Small intestine (tissue), 7 donors: ENCODE results near the gene CSH1. TPM values are rescaled to one million over a fixed set of nuclear protein-coding genes. Genes with fewer than 3 reads are reported as not detected.
A peak's percentile ranks its signal among the peaks of the same experiment; 100 is the strongest.

Source experiments
- DNase-seq, 2 donors: peaks; one replicate each; pipeline versions ENCODE4 v3.0.0 to v3.0.0-alpha.2; 2013
- FAIRE-seq: peaks from 2 replicates; lab custom pipeline; 2012; peaks lifted over from hg19 to GRCh38; lab: Jason Lieb, UNC
- H3K27ac ChIP-seq, 3 donors: one replicate each; pipeline ENCODE4 v1.5.1; 2013; ENCODE audit warnings: low read length in 2 of 3, mild to moderate bottlenecking in 2 of 3, control low read depth in 1 of 3, inconsistent platforms in 1 of 3, low read depth in 1 of 3, moderate library complexity in 1 of 3
- H3K27me3 ChIP-seq, 3 donors: one replicate each; pipeline ENCODE4 v1.6.1; 2013; ENCODE audit warnings: low read length in 3 of 3, inconsistent platforms in 1 of 3; ENCODE audit not compliant: control insufficient read depth in 3 of 3, insufficient read depth in 3 of 3
- H3K36me3 ChIP-seq, 3 donors: one replicate each; pipeline ENCODE4 v1.6.1; 2013; ENCODE audit warnings: low read length in 3 of 3, inconsistent platforms in 1 of 3, low read depth in 1 of 3, mild to moderate bottlenecking in 1 of 3, moderate library complexity in 1 of 3; ENCODE audit not compliant: control insufficient read depth in 3 of 3, insufficient read depth in 2 of 3
- H3K4me1 ChIP-seq, 3 donors: one replicate each; pipeline ENCODE4 v1.6.1; 2013; ENCODE audit warnings: low read length in 2 of 3, inconsistent platforms in 1 of 3, low read depth in 1 of 3, mild to moderate bottlenecking in 1 of 3, moderate library complexity in 1 of 3; ENCODE audit not compliant: control insufficient read depth in 3 of 3, insufficient read depth in 2 of 3
- H3K4me3 ChIP-seq, 3 donors: one replicate each; pipeline ENCODE4 v1.5.1; 2013; ENCODE audit warnings: low read length in 3 of 3, control low read depth in 1 of 3, inconsistent platforms in 1 of 3, low read depth in 1 of 3, mild to moderate bottlenecking in 1 of 3, moderate library complexity in 1 of 3
- H3K9me3 ChIP-seq, 2 donors: one replicate each; pipeline ENCODE4 v1.6.1; 2013; ENCODE audit warnings: low read depth in 1 of 2, low read length in 1 of 2; ENCODE audit not compliant: control insufficient read depth in 2 of 2, insufficient read depth in 1 of 2
- WGBS, 3 donors: extraction: QIAGEN DNeasy Blood & Tissue Kit; methylation state at CpG; one replicate each; pipeline ENCODE4 v1.1.7; 2013; 5-methylcytosine and 5-hydroxymethylcytosine counted together
- polyA plus RNA-seq, 4 donors: library from polyadenylated mRNA; stranded (reverse) in 3 of 4; unstranded in 1 of 4; fragments of 200-250 nt in 3 of 4; fragments of 120-200 nt in 1 of 4; gene quantifications; one replicate each; pipeline versions ENCODE4 v1.2.1 to v1.2.3, GENCODE V29; 2013
- donor health status: healthy with polysubstance abuse.
- donor health status: control.
- donor health status: control.
- donor health status: Bipolar disorder and iron deficiency.
- donor health status: healthy.

CSH1 gene
- polyA plus RNA-seq, 4 donors, result 0.16 TPM; not detected in 3

- DNase-seq (no peak), FAIRE-seq (no peak)
- Histone ChIP-seq H3K36me3 (no peaks in the 10 kb centered on the region), H3K27me3 (peaks cover 0 to under 1% (median 0%) of the 10 kb centered on the region in 3 donors), H3K9me3 (no peaks in the 10 kb centered on the region), H3K4me1 (no peaks in the 10 kb centered on the region), H3K27ac (no peak overlapping the region), H3K4me3 (no peak overlapping the region)
- 55 to 75% (median 62%) methylated on average over 5 of the region's 5 CpGs for WGBS, 3 donors
Measured at GRCh38 chr17:63854709-63855108, 41.7 kb downstream of the CSH1 start.

- no peaks in the 10 kb centered on the region for H3K36me3 ChIP-seq
- no peak for DNase-seq
- no peak for FAIRE-seq
- H3K27ac ChIP-seq, result no peak overlapping the region
- H3K4me3 ChIP-seq, result no peak overlapping the region
- peaks cover 0 to 9% of the 10 kb centered on the region in 2 donors for H3K9me3 ChIP-seq
- H3K27me3 ChIP-seq, result no peaks in the 10 kb centered on the region
- H3K4me1 ChIP-seq, result peaks cover 0 to 4% (median 0%) of the 10 kb centered on the region in 3 donors
- 91 to 94% (median 93%) methylated on average over 2 of the region's 2 CpGs for WGBS, 3 donors
Measured at GRCh38 chr17:63853260-63853659, 43.1 kb downstream of the CSH1 start.

GRCh38 chr17:63850401-63850800, 46.0 kb downstream of the CSH1 start:
- H3K36me3 ChIP-seq, result no peaks in the 10 kb centered on the region
- H3K4me1 ChIP-seq, result peaks cover 0 to 4% (median 0%) of the 10 kb centered on the region in 3 donors
- H3K27me3 ChIP-seq, result no peaks in the 10 kb centered on the region
- no peak for FAIRE-seq
- no peak overlapping the region for H3K27ac ChIP-seq
- DNase-seq, result no peak
- 66 to 91% (median 88%) methylated on average over 9 of the region's 9 CpGs for WGBS, 3 donors
- no peak overlapping the region for H3K4me3 ChIP-seq
- peaks cover 0 to 11% of the 10 kb centered on the region in 2 donors for H3K9me3 ChIP-seq

- peaks cover 0 to 11% of the 10 kb centered on the region in 2 donors for H3K9me3 ChIP-seq
- WGBS, 3 donors, result 17 to 24% (median 18%) methylated on average over 82 of the region's 82 CpGs
- no peaks in the 10 kb centered on the region for H3K27me3 ChIP-seq
- FAIRE-seq (no peak), DNase-seq (peak; percentile 93 to 95)
- H3K36me3 ChIP-seq, result no peaks in the 10 kb centered on the region
- H3K4me3 ChIP-seq, result peak overlapping the region in 1 of 3 donors; percentile 35
- peaks cover 0 to 4% (median 0%) of the 10 kb centered on the region in 3 donors for H3K4me1 ChIP-seq
- H3K27ac ChIP-seq, result peak overlapping the region in 1 of 3 donors; percentile 64
Measured at GRCh38 chr17:63848834-63849689, 47.3 kb downstream of the CSH1 start.

- H3K9me3 ChIP-seq, result peaks cover 0 to 11% of the 10 kb centered on the region in 2 donors
- H3K27me3 ChIP-seq, result no peaks in the 10 kb centered on the region
- FAIRE-seq (no peak), DNase-seq (no peak)
- H3K4me3 ChIP-seq, result no peak overlapping the region
- no peaks in the 10 kb centered on the region for H3K36me3 ChIP-seq
- H3K27ac ChIP-seq, result no peak overlapping the region
- WGBS, 3 donors, result 81 to 98% (median 87%) methylated on average over 3 of the region's 3 CpGs
- peaks cover 0 to 10% (median 0%) of the 10 kb centered on the region in 3 donors for H3K4me1 ChIP-seq
Measured at GRCh38 chr17:63847525-63848249, 48.7 kb downstream of the CSH1 start.

- Histone ChIP-seq H3K4me3 (no peak overlapping the region), H3K36me3 (peaks cover 0 to 7% (median 0%) of the 10 kb centered on the region in 3 donors), H3K9me3 (peaks cover 0 to 11% of the 10 kb centered on the region in 2 donors), H3K27me3 (no peaks in the 10 kb centered on the region), H3K4me1 (peaks cover 4 to 20% (median 6%) of the 10 kb centered on the region in 3 donors), H3K27ac (no peak overlapping the region)
- 38 to 93% (median 77%) methylated on average over 1 of the region's 1 CpG for WGBS, 3 donors
- FAIRE-seq (no peak), DNase-seq (no peak)
Measured at GRCh38 chr17:63845509-63845908, 50.9 kb downstream of the CSH1 start.

Other genes starting within 250 kb of the CSH1 start
- gene LIMD2, start 196.4 kb downstream of the CSH1 start, polyA plus RNA-seq, result 10 to 100 TPM in 3 of 4 donors, 1 to 10 TPM in 1; 2.0 to 14.7 (median 12.5) TPM
- gene STRADA, start 154.8 kb downstream of the CSH1 start, polyA plus RNA-seq, result 10 to 100 TPM in 3 of 4 donors, 1 to 10 TPM in 1; 8.1 to 35.2 (median 13.3) TPM
- 100 to 1,000 TPM in 1 of 4 donors, 10 to 100 TPM in 3; 19.5 to 113 (median 60.1) TPM for gene CCDC47, start 123.0 kb downstream of the CSH1 start, polyA plus RNA-seq
- gene DDX42, start 122.4 kb downstream of the CSH1 start, polyA plus RNA-seq, result 100 to 1,000 TPM in 1 of 4 donors, 10 to 100 TPM in 3; 43.5 to 128 (median 51.6) TPM
- gene PSMC5, start 69.1 kb downstream of the CSH1 start, polyA plus RNA-seq, result 100 to 1,000 TPM; 104 to 180 (median 144) TPM
- gene FTSJ3, start 68.9 kb downstream of the CSH1 start, polyA plus RNA-seq, result 10 to 100 TPM; 13.9 to 45.5 (median 19.7) TPM
- 10 to 100 TPM; 44.0 to 95.3 (median 60.8) TPM for gene SMARCD2, start 53.9 kb downstream of the CSH1 start, polyA plus RNA-seq
- under 1 TPM in 1 of 4 donors, not detected in 3; 0.32 TPM for gene CSH2, start 22.9 kb downstream of the CSH1 start, polyA plus RNA-seq
- gene GH2, start 14.6 kb downstream of the CSH1 start, polyA plus RNA-seq, result not detected
- not detected for gene CSHL1, start 14.7 kb upstream of the CSH1 start, polyA plus RNA-seq
- under 1 TPM in 1 of 4 donors, not detected in 3; 0.06 TPM for gene GH1, start 22.3 kb upstream of the CSH1 start, polyA plus RNA-seq
- gene CD79B, start 35.8 kb upstream of the CSH1 start, polyA plus RNA-seq, result 1 to 10 TPM in 3 of 4 donors, under 1 TPM in 1; 0.45 to 8.7 (median 3.1) TPM
- gene SCN4A, start 76.3 kb upstream of the CSH1 start, polyA plus RNA-seq, result under 1 TPM in 2 of 4 donors, not detected in 2; 0.38 to 0.46 TPM
- gene PRR29, start 101.8 kb upstream of the CSH1 start, polyA plus RNA-seq, result 1 to 10 TPM in 1 of 4 donors, under 1 TPM in 1, not detected in 2; 0.16 to 1.1 TPM
- 10 to 100 TPM in 3 of 4 donors, 1 to 10 TPM in 1; 4.5 to 40.1 (median 12.4) TPM for gene ICAM2, start 124.1 kb upstream of the CSH1 start, polyA plus RNA-seq
- 10 to 100 TPM in 2 of 4 donors, 1 to 10 TPM in 2; 2.2 to 11.3 (median 6.5) TPM for gene ERN1, start 233.6 kb upstream of the CSH1 start, polyA plus RNA-seq